Measurements from ENCODE around the gene CCNK.

DNA sequence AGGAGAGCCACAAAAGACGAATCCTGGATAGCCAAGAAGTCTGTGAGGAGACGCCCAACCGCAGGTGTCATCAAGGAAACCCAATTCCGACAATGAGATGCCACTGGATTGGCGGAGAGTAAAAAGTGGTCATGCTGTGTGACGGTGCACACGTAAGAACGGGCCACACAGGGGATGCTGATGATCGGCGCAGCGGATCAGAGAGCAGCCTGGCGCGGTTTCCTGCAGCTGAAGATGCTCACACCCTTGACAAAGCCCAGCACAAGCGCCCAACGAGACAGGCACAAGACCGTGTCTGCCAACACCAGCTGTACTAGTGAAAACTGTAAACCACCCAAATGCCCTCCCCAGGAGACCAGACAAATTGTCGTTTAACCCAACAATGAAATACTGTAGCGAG lies 67.0 kb downstream of the CCNK start:
- no peak for TF ChIP-seq POLR2A (IDR thresholded peaks at IDR 0.05)
- TF ChIP-seq, protein P1, sequence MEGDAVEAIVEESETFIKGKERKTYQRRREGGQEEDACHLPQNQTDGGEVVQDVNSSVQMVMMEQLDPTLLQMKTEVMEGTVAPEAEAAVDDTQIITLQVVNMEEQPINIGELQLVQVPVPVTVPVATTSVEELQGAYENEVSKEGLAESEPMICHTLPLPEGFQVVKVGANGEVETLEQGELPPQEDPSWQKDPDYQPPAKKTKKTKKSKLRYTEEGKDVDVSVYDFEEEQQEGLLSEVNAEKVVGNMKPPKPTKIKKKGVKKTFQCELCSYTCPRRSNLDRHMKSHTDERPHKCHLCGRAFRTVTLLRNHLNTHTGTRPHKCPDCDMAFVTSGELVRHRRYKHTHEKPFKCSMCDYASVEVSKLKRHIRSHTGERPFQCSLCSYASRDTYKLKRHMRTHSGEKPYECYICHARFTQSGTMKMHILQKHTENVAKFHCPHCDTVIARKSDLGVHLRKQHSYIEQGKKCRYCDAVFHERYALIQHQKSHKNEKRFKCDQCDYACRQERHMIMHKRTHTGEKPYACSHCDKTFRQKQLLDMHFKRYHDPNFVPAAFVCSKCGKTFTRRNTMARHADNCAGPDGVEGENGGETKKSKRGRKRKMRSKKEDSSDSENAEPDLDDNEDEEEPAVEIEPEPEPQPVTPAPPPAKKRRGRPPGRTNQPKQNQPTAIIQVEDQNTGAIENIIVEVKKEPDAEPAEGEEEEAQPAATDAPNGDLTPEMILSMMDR (IDR thresholded peaks at IDR 0.05) = no peak
- TF ChIP-seq EP300 (IDR thresholded peaks at IDR 0.05) = no peak

All from tibial nerve (tissue), 4 donors.